Mononuclear cell (primary cell): ENCODE results near the gene SLC16A5. TPM values are rescaled to one million over a fixed set of nuclear protein-coding genes. Genes with fewer than 3 reads are reported as not detected.
"Not testable (repeated sequence)": the region's sequence is repeated elsewhere in the genome, so short reads cannot be mapped to it uniquely, and the experiment has no call there.

Experiments used
- H3K27me3 ChIP-seq: 2 replicates; pipeline ENCODE4 v1.6.0; 2011; ENCODE audit warnings: low read length, control low read depth; ENCODE audit not compliant: insufficient read depth
- H3K4me1 ChIP-seq: 2 replicates; pipeline ENCODE4 v1.5.1; 2011; ENCODE audit warnings: mild to moderate bottlenecking, low read length, control low read depth; ENCODE audit not compliant: insufficient read depth
- H3K4me3 ChIP-seq: 2 replicates; pipeline ENCODE4 v1.5.1; 2011; ENCODE audit warnings: mild to moderate bottlenecking, low read length, moderate library complexity
- H3K9me3 ChIP-seq: 2 replicates; pipeline ENCODE4 v1.5.1; 2011; ENCODE audit warnings: low read depth, mild to moderate bottlenecking, control low read depth, low read length
- total RNA-seq: library from RNA; depleted of rRNA; stranded (reverse); fragments of >200 nt; gene quantifications from one replicate; pipeline ENCODE4 v1.2.3, GENCODE V29; 2012

SLC16A5 gene
- total RNA-seq, 1 donor = 13.0 TPM

DNA sequence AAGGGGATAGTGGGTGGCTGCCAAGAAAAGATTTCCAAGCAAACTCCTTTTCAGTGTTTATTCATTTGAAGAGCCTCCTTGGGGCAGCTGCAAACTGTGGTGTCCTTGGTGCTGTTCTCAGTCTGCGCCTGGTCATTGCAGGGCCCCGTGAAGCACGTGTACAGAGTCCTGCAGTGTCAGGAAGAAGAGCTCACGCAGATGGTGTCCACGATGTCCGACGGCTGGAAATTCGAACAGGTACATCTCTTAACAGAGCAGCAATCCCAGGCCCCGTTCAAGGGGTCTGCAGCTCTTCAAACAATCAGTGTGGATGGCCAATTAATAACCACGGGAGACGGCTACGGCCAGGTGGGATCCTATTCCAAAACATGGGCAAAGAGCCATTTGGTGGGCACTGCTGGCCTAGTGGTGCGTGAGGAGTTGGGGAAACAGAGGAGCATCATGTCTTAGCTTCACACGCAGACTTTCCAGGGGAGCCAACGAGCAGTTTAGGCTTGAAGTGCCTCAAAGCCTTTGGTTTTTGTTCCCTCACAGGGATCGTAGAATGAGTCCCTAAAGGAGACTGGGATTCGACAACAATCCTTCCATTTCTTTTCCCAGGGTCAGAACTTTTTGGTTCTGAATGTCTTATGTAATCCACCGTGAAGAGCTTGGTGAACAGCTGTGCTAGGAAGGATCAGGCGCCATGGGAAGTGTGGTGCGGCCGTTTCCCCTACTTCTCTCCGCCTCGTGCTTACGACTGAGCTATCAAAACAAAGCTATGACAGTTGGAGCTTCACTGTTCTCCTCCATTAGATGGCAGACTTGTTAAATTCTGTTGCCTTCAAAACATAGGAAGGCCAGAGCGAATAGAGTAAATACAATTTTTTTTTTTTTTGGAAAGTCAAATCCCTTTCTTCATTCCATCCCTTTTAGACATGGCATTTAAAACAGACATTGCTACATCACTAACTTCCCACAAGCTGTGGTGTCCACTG is 28.1 kb upstream of the SLC16A5 start:
- Histone ChIP-seq H3K4me1 (no peaks in the 10 kb centered on the region), H3K4me3 (no peak overlapping the region), H3K9me3 (no peaks in the 10 kb centered on the region), H3K27me3 (no peaks in the 10 kb centered on the region)

DNA sequence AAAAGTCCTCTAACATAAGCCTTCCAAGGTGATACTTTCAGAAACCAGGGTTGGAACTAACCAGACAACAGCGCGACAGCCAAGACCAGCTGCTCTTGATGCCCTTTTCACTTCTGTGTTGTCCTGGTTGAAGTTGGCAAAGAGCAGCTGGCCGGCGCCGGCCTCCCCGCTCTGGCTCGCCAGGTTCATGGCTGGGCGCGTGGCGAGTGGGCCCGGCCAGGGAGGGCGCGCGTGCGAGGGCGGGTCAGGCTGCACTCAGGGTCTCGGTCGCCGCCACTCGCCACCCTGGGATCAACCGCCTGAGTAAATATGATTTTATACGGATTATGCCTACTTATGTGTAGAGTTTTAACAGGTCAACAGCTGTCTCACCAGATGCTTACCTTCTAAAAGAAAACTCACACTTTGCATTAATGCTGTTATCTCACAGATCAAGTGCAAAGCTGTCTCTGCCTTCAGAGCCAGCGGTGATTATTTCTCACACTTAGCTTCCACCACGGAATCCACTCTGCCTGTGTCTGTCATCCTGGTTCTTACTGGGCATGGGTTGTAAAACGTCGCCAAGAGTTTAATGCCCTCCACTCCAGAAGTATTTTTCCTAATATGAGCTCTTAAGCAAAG is 27.2 kb upstream of the SLC16A5 start:
- no peaks in the 10 kb centered on the region for H3K27me3 ChIP-seq
- H3K9me3 ChIP-seq = no peaks in the 10 kb centered on the region
- H3K4me3 ChIP-seq = no peak overlapping the region
- peaks cover under 1% of the 10 kb centered on the region for H3K4me1 ChIP-seq

DNA sequence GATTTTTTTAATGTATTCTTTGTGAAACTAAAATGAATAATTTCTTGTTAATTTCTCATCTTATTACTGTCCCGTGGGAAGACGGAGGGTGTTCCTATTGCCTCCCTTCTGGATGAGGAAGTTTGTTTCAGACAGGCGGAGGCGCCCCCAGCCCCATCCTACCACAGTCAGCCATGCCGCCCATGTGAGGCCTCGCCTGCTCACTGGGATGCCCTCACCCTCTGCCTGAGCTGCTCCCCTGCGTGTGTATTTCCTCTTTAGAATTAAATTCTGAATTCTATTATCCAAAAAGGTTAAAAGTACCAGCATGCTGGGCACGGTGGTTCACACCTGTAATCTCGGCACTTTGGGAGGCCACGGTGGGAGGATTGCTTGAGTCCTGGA is 26.7 kb upstream of the SLC16A5 start:
- Histone ChIP-seq H3K4me3 (no peak overlapping the region), H3K9me3 (no peaks in the 10 kb centered on the region), H3K27me3 (no peaks in the 10 kb centered on the region), H3K4me1 (peaks cover 5% of the 10 kb centered on the region)

DNA sequence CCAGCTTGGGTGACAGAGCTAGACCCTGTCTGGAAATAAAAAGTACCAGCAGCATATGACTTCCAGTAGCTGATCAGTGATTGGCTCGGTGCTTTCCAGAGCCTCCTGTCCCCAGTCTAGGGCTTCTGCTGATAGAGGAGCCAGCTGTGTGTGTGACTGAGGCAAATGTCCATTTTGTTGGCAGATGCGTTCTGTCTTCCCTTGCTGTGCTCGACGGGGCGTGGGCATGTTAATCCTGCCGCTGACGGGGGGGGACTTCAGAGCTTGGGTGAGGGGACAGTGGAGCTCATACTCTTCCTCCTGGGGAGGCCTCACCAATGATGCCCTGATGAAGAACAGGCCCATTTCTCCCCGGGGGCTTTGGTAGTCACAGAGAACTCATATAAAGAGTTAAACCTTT is 26.1 kb upstream of the SLC16A5 start:
- no peak overlapping the region for H3K4me3 ChIP-seq
- peaks cover 5% of the 10 kb centered on the region for H3K4me1 ChIP-seq
- H3K9me3 ChIP-seq = no peaks in the 10 kb centered on the region
- no peaks in the 10 kb centered on the region for H3K27me3 ChIP-seq

DNA sequence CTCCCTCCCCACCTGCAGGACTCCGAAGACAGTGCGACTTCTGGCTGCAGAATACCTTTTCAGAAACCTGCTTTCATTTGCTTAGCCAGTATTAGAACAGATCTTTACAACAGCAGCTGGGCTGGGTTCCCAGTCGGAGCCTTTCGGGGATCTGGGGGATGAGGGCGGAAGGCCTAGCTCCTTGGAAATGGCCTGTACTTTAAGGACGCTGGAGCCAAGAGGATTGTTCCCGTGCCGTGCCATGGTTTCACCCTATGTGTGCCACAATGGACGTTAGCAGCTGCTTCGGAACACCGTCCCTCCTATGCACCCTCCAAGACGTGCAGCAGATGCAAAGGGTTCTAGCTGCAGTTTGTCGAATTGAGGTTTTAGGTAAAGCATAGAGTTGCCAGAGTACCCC is 24.6 kb upstream of the SLC16A5 start:
- no peaks in the 10 kb centered on the region for H3K27me3 ChIP-seq
- H3K4me1 ChIP-seq = peaks cover 11% of the 10 kb centered on the region
- H3K4me3 ChIP-seq = no peak overlapping the region
- H3K9me3 ChIP-seq = no peaks in the 10 kb centered on the region

DNA sequence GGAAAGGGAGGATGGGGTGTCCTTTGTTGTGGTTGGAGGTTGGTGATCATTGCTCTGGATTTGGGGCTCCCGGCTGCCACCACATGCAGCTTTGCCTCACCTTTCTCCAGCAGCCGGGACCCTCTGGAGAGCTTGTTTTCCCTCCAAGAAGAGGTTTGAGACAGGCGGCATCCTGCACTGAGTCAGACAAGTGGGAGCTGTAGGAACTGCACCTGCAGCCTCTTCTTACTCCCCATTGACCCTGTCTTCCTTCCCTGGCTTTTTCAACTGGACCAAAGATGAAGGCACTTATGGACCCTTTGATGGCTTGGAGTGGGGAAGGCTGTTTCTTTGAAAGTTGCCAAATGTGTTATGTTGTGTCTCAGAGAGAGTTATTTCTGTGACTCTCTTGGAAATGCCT is 24.1 kb upstream of the SLC16A5 start:
- Histone ChIP-seq H3K9me3 (no peaks in the 10 kb centered on the region), H3K27me3 (no peaks in the 10 kb centered on the region), H3K4me1 (peaks cover 11% of the 10 kb centered on the region), H3K4me3 (no peak overlapping the region)

DNA sequence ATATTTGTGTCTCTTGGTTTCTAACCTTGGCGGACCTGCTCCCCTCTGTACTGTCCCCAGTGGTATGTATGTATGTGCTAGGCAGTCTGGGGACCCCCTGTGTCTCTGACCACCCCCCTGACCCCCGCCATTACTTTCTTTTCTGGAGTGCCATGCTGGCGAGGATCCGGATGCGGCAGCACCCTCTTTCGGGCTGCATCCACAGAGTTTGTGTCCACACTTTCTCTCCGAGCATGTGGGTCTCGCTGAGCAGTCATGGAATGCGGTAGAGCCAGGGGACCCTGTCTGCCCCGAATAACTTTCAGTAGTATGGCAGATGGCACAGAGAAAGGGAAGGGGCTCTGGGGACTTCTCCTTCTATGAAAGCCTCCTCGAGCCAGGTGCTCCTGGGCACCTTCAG is 23.7 kb upstream of the SLC16A5 start:
- Histone ChIP-seq H3K27me3 (no peaks in the 10 kb centered on the region), H3K4me3 (no peak overlapping the region), H3K4me1 (peaks cover 11% of the 10 kb centered on the region), H3K9me3 (no peaks in the 10 kb centered on the region)

DNA sequence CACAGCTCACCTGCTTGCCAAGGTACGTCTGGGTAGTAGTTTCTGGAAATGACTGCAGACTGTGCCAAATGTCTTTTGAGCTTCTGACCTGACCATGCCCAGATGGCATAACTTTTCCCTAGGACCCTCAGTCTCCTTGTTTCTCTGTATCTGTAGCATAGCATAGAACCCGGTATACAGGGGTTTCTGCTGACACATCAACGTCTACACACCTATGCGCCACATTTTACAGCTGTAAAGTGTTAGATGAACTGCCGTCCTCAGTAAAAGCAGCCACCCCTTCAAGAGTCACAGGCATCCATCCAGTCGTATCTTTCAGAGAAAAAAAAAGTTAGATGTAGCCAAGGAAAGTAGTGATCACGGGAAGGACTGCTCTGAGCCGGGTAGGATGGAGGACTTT is 23.3 kb upstream of the SLC16A5 start:
- Histone ChIP-seq H3K4me3 (no peak overlapping the region), H3K4me1 (peaks cover 11% of the 10 kb centered on the region), H3K9me3 (no peaks in the 10 kb centered on the region), H3K27me3 (no peaks in the 10 kb centered on the region)

DNA sequence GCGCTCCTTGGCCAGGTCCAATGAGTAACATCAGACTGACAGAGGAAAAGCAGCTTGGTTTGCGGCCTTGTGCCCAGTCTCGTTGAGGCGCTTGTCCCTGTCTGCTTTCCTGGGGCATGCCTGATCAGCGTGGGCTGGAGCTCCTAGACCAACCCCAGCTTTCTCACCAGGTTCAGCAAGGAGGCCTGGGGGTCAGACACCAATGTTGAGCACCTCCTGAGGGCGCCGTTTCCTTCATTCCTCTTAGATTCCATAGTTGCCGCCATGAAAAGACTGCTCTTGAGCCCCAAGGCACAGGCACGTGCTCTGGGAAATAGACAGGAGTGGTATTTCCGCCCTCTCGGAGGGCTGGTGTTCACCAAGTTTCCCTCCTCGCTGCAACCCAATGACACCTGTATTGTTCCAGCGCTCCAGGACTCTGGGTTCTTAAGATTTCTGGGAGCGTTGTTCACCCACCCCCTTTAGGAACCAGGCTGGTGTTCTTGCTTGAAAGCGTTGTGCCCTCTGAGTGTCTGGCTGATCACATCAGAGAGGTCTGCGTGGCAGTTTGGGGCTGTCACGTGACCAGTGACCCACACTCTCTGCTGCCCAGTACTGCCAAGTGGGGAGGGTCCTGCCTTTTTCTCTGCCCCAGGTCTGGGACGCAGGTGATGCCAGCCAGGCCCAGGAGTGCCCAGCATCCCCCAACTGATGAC is 22.7 kb upstream of the SLC16A5 start:
- no peaks in the 10 kb centered on the region for H3K27me3 ChIP-seq
- H3K4me1 ChIP-seq = peaks cover 11% of the 10 kb centered on the region
- H3K9me3 ChIP-seq = no peaks in the 10 kb centered on the region

DNA sequence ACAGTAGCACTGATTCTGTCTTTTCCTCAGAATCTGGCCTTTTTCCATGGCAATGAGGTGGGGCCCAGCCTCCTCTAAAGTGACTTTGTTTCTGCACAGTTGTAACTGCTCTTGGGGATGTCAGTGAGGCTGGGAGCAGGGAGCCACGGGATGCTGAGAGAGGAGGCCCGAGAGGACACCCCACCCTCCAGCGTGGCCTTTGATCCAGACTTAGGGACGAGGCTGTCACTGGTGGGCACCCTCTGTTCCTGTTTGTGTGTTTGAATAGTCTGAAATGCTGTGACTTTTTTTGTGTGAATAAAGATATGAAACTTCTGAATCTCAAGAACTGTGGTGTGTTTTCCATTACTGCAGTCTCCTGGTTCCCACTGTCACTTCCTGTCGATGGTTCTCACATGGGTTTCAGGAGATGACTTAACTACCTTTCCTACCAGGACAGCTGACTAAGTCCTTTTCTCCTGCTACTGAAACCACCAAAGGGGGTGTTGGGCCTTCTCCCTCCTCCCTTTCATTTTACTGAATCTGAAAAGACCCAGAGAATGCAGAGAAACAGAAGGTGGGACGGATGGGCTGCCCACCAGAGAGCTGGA is 22.1 kb upstream of the SLC16A5 start:
- no peaks in the 10 kb centered on the region for H3K27me3 ChIP-seq
- H3K4me3 ChIP-seq = no peak overlapping the region
- no peaks in the 10 kb centered on the region for H3K9me3 ChIP-seq
- H3K4me1 ChIP-seq = peaks cover 11% of the 10 kb centered on the region

More for the DNA sequence above, 22.7 kb upstream of the SLC16A5 start:
- H3K4me3 ChIP-seq = no peak overlapping the region

DNA sequence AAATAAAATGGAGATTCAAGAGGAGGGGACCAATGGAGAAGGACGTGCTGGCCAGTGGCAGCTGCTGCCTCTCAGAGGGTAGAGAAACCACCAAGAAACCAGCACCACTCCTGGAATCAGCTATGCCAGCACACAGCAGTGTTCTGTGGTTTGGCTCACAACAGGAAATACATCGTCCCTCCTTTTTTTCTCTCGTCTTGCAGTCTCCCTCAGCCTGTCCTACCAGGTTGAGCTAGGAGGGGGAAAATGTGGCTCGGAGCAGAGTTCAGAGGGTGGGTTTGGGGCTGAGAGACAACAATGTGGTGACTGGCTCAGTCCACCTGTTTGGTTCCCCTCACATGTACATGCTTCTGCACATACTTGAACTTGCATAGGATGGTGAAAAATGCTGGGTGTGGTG is 19.9 kb upstream of the SLC16A5 start:
- no peaks in the 10 kb centered on the region for H3K27me3 ChIP-seq
- no peak overlapping the region for H3K4me3 ChIP-seq
- H3K9me3 ChIP-seq = no peaks in the 10 kb centered on the region
- H3K4me1 ChIP-seq = peaks cover 11% of the 10 kb centered on the region

DNA sequence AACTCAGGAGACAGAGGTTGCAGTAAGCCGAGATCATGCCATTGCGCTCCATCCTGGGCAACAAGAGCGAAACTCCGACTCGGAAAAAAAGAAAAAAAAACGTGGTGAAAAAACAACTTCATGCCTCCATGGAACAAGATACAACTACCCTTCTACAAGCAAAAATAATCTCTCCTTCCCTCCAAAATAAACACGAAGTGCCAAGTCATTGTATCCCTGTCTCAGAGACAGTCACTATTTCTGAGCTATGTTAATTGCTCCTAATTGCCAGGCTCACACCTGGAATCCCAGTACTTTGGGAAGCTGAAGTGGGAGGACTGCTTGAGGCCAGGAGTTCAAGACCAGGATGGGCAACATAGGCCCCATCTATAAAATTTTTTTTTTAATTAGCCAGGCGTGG is 19.0 kb upstream of the SLC16A5 start:
- Histone ChIP-seq H3K27me3 (no peaks in the 10 kb centered on the region), H3K9me3 (no peaks in the 10 kb centered on the region), H3K4me3 (no peak overlapping the region), H3K4me1 (peaks cover 11% of the 10 kb centered on the region)

DNA sequence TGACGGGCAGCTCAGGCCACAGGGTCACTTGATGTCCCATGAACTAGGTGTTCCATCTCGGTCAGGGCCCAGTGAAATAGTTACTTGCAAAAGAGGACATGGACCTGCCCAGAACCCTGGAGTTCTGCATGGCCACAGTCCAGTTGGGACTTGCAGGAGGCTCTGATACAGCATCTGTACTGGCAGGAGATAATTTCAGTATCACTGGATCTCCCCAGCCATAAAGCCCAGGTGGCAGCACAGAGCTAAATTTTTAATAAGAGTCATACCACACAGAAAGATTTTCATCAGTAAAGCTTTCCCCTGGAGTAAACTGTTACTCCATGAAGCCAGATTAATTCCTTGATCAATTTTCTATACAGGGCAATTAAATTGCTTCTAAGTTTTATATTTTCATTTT is 18.0 kb upstream of the SLC16A5 start:
- Histone ChIP-seq H3K4me3 (no peak overlapping the region), H3K9me3 (no peaks in the 10 kb centered on the region), H3K27me3 (no peaks in the 10 kb centered on the region)

DNA sequence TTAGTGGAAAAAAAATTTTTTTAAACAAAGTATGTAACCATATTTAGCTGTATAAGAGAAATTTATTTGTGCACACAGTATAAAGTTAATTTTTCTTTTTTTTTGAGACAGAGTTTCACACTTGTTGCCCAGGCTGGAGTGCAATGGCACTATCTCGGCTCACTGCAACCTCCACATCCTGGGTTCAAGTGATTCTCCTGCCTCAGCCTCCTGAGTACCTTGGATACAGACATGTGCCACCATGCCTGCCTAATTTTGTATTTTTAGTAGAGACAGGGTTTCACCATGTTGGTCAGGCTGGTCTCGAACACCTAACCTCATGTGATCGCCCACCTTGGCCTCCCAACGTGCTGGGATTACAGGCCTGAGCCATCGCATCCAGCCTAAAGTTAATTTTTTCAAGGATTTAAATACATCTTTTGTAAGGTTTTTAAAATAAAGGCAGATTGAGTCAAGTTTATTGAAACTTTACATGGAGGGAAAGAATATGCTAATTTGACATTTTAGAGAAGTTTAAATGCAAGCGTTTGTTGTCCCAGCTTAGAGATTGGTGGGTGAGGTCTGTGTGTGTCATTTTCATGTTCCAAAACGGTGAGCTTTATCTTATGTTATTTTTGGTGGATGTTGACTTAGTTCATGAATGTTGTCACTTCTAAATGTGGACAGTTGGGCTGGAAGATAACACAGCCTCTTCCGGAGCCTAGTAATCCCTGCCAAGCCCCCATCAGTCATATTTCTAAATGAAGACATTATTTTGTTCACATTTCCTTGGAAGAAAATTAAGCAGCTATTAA is 16.1 kb upstream of the SLC16A5 start:
- not testable (repeated sequence) for H3K27me3 ChIP-seq, H3K9me3 ChIP-seq, H3K4me3 ChIP-seq
- peaks cover 20% of the 10 kb centered on the region for H3K4me1 ChIP-seq

More for the DNA sequence above, 18.0 kb upstream of the SLC16A5 start:
- H3K4me1 ChIP-seq = peaks cover 11% of the 10 kb centered on the region
